Stimulated activated CD4-positive, alpha-beta T cell treated with anti-CD3 and anti-CD28 coated beads, Interleukin-4, amount 100 ng/mL, for 24 hours (primary cell): ENCODE results near the gene ALAD.
"Not testable (repeated sequence)": the region's sequence is repeated elsewhere in the genome, so short reads cannot be mapped to it uniquely, and the experiment has no call there.

Source experiments
- DNase-seq: peaks from one replicate; pipeline ENCODE4 v3.0.0-alpha.2; 2020

The ALAD gene

DNA sequence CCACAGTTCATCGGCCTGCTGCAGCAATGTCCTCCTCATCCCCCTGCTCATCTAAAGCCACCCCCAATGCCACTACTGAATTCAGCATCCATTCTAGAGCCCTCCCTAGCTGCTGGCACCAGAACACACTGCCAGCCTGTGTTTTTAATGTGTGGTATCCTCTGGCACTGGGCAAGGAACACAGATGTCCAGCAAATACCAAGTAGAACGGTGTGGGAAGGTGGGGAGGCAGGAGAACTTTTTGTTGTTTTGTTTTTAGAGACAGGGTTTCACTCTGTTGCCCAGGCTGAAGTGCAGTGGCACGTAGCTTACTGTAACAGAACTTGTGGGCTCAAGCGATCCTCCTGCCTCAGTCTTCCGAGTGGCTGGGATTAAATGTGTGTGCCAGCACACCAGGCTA, 29.0 kb downstream of the ALAD start:
- DNase-seq = no peak

- DNase-seq = no peak
Observed at GRCh38 chr9:113370806-113371325, 30.2 kb downstream of the ALAD start.

DNA sequence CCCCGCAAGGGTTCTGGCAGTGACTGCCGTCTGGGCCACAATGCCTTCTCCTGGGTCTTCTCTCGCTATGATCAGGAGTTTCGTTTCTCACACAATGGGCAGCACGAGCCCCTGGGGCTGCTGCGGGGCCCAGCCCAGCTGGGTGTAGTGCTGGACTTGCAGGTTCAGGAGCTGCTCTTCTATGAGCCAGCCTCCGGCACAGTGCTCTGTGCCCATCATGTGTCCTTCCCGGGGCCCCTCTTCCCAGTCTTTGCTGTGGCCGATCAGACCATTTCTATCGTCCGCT, 31.3 kb downstream of the ALAD start:
- DNase-seq = no peak

DNA sequence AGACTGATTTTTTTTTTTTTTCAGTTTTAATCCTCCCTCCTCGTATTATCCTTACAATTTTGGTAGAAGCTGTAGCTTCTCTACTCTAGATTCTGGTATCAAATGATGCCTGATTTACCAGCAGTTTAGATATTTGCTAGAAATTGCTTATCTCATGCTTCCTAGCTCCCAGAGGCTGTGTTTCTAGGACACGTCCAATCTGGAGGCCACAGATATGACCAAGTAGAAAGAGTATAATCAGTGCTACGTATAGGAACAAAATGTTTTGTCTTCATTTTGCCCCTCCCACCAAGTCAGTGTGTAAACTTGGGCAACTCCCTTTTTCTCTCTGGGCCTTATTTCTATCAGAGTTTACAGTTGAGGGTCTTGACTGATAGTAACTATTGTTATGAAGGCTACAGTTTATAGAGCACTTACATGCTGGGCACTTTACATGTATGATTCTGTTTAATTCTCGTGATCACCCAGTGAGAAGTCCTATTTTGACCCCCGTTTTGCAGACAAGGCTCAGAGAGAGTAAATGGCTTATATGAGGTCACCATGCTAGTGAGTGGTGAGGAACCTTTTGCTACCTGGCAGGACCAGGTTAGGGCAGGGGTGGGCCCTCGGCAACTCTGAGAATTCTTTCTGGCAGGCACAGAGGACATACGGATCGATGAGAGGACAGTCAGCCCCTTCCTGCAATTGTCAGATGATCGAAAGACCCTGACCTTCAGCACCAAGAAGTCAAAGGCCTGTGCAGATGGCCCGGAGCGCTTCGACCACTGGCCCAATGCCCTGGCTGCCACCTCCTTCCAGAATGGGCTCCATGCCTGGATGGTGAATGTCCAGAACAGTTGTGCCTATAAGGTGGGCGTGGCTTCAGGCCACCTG, 31.9 kb downstream of the ALAD start:
- no peak for DNase-seq

DNA sequence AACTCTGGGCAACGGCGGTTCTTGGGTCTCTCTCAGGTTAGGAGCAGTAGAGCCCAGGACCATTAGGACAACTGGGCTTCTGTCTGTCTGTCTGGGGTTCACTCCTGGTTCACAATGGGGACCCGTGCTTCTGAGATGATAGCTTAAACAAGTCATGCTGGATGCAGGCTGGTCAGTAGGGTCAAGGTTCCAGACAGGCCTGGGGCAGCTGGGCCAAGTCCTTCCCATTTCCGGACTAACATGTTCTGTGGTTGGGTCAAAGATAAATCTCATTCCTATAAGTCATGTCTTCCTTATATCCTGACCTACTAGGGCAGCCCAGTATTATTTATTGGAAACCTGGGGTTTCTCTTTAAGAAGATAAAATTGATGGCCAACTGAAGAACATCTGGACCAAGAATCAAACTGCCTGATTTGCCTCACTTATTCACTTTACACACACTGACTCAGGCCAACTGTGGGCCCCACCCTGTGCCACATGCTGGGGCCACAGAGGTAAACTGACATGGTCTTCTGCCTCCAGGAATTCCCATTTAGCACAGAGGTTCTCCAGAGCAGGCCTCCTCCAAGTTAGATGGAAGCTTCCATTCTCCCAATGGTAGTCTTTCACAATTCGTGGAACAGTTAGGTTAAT, 32.6 kb downstream of the ALAD start:
- DNase-seq = no peak

- not testable (repeated sequence) for DNase-seq
Observed at GRCh38 chr9:113365652-113366051, 35.4 kb downstream of the ALAD start.

DNA sequence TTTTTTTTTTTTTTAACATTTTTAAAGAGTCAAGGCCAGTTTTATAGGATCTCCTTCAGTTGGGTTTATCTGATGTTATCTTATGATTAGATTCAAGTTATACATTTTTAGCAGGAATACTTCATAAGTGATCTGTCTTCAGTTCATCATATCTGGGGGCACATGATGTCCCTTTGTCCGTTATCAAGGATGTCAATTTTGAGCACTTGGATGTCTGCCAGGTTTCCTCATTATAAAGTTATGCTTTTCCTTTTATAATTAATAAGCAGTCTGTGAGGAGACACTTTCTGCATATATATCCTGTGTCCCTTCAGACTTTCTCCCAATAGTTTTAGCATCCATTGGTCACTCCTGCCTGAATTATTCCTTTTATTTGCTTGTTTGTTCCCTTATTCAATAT, 36.1 kb downstream of the ALAD start:
- no peak for DNase-seq

- DNase-seq = no peak
Observed at GRCh38 chr9:113363336-113363735, 37.7 kb downstream of the ALAD start.

- peak; percentile 32 for DNase-seq
Observed at GRCh38 chr9:113361304-113362018, 39.6 kb downstream of the ALAD start.

DNA sequence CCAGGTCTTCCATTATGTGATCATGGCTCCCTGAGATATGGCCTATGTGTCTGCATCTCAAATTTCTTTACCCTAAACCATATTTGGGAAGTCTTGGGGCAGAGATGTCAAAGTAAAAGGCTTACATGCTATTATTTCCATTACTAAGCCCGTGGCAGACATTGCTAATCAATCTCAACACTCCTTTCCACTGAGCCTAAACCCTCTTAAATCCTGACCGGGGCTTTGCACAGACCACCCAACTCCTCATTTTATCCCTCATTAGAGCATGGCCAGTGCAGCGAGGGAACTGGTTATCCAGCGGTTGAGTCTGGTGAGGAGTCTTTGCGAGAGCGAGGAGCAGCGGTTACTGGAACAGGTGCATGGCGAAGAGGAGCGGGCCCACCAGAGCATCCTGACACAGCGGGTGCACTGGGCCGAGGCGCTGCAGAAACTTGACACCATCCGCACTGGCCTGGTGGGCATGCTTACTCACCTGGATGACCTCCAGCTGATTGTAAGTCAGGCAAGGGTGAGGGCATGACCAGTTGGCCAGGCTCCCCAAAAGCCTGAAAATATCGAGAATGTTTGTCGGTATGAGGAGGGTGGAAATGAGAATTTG, 40.7 kb downstream of the ALAD start:
- DNase-seq = no peak

DNA sequence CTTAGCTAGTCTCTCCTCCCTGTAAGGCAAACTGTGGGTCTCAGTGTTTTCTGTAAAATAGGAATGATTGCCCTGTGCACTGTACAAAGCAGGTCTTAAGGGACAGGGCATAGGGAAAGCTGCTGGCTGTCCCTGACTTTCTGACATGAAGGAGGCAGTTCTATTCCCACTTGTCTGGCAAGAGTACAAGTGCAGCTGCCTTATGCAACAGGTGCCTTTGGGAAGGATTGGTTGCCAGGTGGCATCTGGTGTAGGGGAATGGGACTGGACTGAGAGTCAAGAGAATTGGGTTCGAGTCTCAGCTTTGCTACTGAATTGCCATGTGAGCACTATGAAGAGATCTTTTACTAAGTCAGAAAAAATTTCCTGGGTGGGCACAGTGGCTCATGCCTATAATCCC, 41.7 kb downstream of the ALAD start:
- DNase-seq = no peak

DNA sequence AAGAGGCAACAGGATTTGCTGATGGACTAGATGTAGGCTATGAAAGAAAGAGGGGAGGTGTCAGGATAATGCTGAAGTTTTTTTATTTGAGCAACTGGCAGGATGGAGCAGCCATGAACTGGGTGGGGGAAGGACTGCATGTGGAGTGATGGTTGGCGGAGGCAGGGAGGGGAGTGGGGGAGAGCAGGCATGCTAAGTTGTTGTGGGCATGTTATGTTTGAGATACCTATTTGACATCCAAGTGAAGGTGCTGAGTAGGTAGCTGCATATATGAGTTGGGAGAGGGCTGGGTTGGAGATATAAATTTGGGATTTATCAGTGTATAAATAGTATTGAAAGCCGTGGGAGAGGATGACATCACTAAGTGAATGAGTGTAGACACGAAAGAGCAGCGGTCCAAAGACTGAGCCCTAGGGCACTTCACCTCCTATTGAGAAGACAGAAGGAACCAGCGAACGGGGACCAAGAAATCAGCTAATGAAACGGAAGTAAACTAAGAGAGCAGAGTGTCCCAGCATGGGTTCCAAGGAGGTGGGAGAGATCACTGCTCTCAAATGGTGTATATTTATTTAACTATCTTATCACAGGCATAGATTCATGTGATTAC, 44.3 kb downstream of the ALAD start:
- DNase-seq = no peak

DNA sequence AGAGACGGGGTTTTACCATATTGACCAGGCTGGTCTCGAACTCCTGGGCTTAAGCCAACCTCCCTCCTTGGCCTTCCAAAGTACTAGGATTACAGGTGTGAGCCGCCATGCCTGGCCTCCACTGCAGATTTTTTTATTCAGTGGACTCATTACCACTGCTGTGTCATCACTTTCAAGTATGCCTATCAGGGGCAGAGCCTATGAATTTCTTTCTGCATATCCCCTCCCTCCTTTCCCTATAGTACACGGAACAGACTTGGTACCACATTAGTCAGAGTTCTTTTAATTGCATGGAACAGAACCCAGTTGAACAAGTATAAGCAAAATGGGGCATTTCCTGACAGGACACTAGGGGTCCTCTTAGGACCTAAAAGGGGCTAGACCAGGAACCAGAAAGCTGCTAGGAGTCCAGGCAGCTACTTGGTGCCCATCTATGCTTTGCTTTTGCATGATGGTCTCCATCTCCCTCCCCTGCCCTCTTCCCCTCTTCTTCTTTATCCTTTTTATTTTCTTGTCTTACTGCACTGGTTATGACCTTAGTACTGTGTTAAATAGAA, 46.0 kb downstream of the ALAD start:
- no peak for DNase-seq

DNA sequence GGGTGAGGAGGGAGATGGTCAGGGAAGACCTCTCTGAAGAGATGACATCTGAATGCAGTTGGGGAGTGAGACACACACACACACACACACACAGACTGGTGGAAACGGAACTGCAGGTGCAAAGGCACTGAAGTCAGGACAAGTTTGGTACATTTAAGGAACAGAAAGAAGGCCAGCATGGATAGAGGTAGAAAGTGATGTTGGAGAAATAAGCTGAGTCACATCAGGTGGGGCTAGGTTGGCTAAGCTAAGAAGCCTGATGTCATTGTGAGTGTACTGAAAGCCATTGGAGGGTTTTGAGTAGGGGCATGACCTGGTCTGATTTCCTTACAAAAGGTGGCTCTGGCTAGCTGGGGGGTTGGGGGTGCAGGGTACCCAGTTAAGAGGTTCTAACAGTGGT, 48.7 kb downstream of the ALAD start:
- no peak for DNase-seq

DNA sequence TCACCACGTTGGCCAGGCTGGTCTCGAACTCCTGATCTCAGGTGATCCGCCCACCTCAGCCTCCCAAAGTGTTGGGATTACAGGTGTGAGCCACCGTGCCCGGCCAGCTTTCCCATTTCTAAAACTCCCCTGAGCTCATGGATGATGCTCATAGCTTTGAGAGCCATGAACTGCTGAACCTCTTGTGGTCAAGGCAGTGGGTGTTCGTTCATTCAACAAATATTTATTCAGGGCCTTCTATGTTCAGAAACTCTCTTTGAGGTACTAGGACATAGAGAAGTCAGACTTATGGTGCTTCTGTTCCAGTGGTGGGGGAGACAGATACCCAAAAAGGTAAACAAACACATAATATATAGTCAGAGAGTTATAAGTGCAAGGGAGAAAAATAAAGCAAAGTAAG, 49.1 kb downstream of the ALAD start:
- no peak for DNase-seq

DNA sequence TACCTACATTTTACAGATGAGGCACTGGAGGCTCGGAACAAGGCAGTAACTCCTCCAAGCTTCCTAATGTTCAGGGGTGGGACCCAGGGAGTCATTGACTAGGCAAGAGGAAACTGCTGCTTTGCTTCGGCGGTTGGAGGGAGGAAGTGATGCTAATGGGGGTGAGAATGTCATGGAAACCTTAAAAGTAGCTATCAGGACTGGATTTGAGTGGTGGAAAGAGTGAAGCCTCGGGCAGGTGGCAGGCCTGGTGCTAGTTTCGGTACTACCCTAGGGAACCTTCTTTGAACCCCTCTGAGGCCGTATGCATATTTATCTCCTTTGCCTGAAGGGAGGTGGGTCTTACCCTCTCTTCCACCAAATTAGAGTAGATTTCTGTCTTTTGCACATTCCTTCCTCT, 50.1 kb downstream of the ALAD start:
- peak; percentile 23 for DNase-seq

GRCh38 chr9:113350107-113350661, 50.9 kb downstream of the ALAD start:
- DNase-seq = no peak

GRCh38 chr9:113349445-113350094, 51.5 kb downstream of the ALAD start, which contains the start of gene BSPRY:
TSS of gene BSPRY (plus strand) at chr9:113349541. CDS start at chr9:113349580, 39 bp downstream.
- no peak for DNase-seq

DNA sequence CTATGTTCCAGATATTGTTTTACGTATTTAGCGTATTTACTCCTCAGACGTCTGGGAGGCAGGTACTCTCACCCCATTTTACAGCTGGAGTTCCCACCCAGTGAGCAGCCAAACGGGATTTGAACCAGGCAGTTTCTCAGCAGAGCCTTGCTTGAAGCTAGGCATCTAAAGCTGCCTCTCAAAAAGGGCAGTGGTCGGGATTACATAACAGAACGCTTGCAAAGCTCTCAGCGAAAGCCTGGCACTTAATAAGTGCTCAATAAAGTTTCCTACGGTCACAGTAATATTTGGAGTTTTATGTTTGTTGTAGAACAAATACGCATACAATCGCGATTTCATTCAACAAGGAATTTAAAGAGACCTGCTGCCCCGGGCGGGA, 52.0 kb downstream of the ALAD start:
- no peak for DNase-seq

DNA sequence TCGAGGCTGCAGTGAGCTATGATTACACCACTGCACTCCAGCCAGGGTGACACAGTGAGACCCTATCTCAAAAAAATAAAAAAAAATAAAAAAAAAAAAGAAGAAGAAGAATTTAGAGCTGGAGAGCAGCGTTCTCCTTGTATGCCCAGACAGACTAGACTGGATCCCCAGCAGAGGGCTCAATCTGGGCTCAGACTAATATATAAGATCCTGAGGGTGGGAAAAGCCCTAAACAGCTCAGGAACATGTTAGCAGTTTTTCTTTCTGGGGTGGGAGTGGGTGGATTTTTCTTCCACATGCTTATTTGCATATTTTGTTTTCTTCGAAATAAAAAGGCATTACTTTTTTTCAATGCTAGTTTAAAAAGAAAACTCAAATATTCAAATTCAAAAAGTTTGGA, 52.6 kb downstream of the ALAD start:
- DNase-seq = no peak

DNA sequence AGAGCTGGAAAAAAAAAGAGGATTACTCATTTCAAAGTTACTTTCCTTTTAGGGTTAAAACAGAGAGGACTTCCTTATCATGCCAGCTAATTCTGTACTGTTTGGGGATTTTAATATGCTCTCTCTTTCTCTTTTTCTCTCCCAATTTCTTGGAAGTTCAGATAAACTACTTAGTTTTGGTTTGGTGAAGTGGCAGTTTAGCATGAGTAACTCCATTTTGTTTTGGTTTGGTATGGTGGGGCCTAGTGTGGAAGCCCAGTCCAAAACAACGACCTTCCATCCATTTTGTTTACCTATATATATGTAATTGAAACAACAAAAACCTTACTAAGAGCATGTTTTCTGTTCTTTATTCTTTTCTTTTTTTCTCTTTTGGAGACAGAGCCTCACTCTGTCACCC, 55.4 kb downstream of the ALAD start:
- no peak for DNase-seq

GRCh38 chr9:113345190-113345589, 55.9 kb downstream of the ALAD start:
- DNase-seq = no peak
